ENCODE data around the gene TNS3. TPM values are rescaled to one million over a fixed set of nuclear protein-coding genes. Genes with fewer than 3 reads are reported as not detected.

TNS3 gene
- polyA plus RNA-seq, 1 of the 3 experiments (the other 2 are of a cell fraction): 72.3 TPM

- no peak for DNase-seq
- no peaks in the 10 kb centered on the region for H3K9me3 ChIP-seq
- TF ChIP-seq PBX3 (IDR thresholded peaks at IDR 0.05) (no peak), NFIC (IDR thresholded peaks at IDR 0.05; ENCODE audit: borderline replicate concordance) (no peak), FOSL2 (IDR thresholded peaks at IDR 0.05; ENCODE audit: borderline replicate concordance, low read depth) (no peak), MEF2A (IDR thresholded peaks at IDR 0.05; ENCODE audit: borderline replicate concordance, low read depth) (no peak)
- H2AFZ ChIP-seq (ENCODE audit: low read depth): no peak overlapping the region
- H3K9me2 ChIP-seq: no peaks in the 10 kb centered on the region
- no peaks in the 10 kb centered on the region for H3F3A ChIP-seq (replicated peaks; ENCODE audit: insufficient read depth)
- H3K27me3 ChIP-seq (ENCODE audit: insufficient read depth): no peaks in the 10 kb centered on the region
- H4K20me1 ChIP-seq (ENCODE audit: insufficient read depth): no peaks in the 10 kb centered on the region
- ChIA-PET CTCF (interaction anchor here (1.3 to 5.6 kb wide), 3 partner anchors 8 to 545 kb away, joined by 3 to 77 read pairs (median 4); no protein-coding TSS in a partner anchor), POLR2A (no interaction called here)
- no peaks in the 10 kb centered on the region for H3K79me2 ChIP-seq (ENCODE audit: insufficient read depth)
- no peak overlapping the region for H3K27ac ChIP-seq (ENCODE audit: low read depth in 2 of 2, low read length in 1 of 2)
- no peak overlapping the region for H3K4me2 ChIP-seq
- no peaks in the 10 kb centered on the region; a peak in 1 of 4 replicates for H3K4me1 ChIP-seq (ENCODE audit: control insufficient read depth in 1 of 2, insufficient read depth in 2 of 2, low read depth in 1 of 2, low read length in 1 of 2)
- H3K9ac ChIP-seq: no peak overlapping the region
- H3K36me3 ChIP-seq (replicated peaks in 1 of 2; ENCODE audit: control insufficient read depth in 1 of 2, insufficient read depth in 2 of 2, low read length in 1 of 2): peaks cover 7 to 42% of the 10 kb centered on the region in 2 experiments
- no peak overlapping the region for H3K4me3 ChIP-seq (ENCODE audit: low read depth in 2 of 2, low read length in 1 of 2)
- 89% methylated on average over 6 of the region's 6 CpGs for WGBS (ENCODE audit: low lambda C conversion rate)
Observed at GRCh38 chr7:47273974-47274766, 307.7 kb downstream of the TNS3 start.

GRCh38 chr7:47273088-47273487 lies 308.8 kb downstream of the TNS3 start:
- Histone ChIP-seq H3K4me2 (no peak overlapping the region), H3K79me2 (ENCODE audit: insufficient read depth) (no peaks in the 10 kb centered on the region), H3K9me2 (no peaks in the 10 kb centered on the region), H3F3A (replicated peaks; ENCODE audit: insufficient read depth) (no peaks in the 10 kb centered on the region), H3K27me3 (ENCODE audit: insufficient read depth) (no peaks in the 10 kb centered on the region), H2AFZ (ENCODE audit: low read depth) (no peak overlapping the region), H4K20me1 (ENCODE audit: insufficient read depth) (no peaks in the 10 kb centered on the region), H3K4me1 (ENCODE audit: control insufficient read depth in 1 of 2, insufficient read depth in 2 of 2, low read depth in 1 of 2, low read length in 1 of 2) (no peaks in the 10 kb centered on the region; a peak in 1 of 4 replicates), H3K4me3 (ENCODE audit: low read depth in 2 of 2, low read length in 1 of 2) (no peak overlapping the region), H3K9me3 (no peaks in the 10 kb centered on the region), H3K27ac (ENCODE audit: low read depth in 2 of 2, low read length in 1 of 2) (no peak overlapping the region), H3K36me3 (replicated peaks in 1 of 2; ENCODE audit: control insufficient read depth in 1 of 2, insufficient read depth in 2 of 2, low read length in 1 of 2) (peaks cover 0 to 31% of the 10 kb centered on the region in 2 experiments), H3K9ac (no peak overlapping the region)
- ChIA-PET POLR2A (no interaction called here), CTCF (no interaction called here)
- 86% methylated on average over 4 of the region's 4 CpGs for WGBS (ENCODE audit: low lambda C conversion rate)
- TF ChIP-seq REST (IDR thresholded peaks at IDR 0.05; ENCODE audit: low read depth, low read length) (no peak), USF2 (IDR thresholded peaks at IDR 0.05; ENCODE audit: borderline replicate concordance, low read depth, low read length) (no peak), TAF1 (IDR thresholded peaks at IDR 0.05; ENCODE audit: borderline replicate concordance, low read depth, low read length) (no peak), YY1 (IDR thresholded peaks at IDR 0.05; ENCODE audit: low read depth) (no peak), FOSL2 (IDR thresholded peaks at IDR 0.05; ENCODE audit: borderline replicate concordance, low read depth) (no peak), POLR2AphosphoS5 (IDR thresholded peaks at IDR 0.05; ENCODE audit: low read depth, low read length) (no peak), FOXJ3 (CRISPR knock-in tag; IDR thresholded peaks at IDR 0.05) (no peak)
- no peak for DNase-seq

All from SK-N-SH (cell line).